Measurements from ENCODE around the gene MAPK4. TPM values are rescaled to one million over a fixed set of nuclear protein-coding genes. Genes with fewer than 3 reads are reported as not detected.

Gene MAPK4
- total and polyA plus RNA-seq, 9 donors, result 0.80 to 21.7 (median 3.4) TPM

DNA sequence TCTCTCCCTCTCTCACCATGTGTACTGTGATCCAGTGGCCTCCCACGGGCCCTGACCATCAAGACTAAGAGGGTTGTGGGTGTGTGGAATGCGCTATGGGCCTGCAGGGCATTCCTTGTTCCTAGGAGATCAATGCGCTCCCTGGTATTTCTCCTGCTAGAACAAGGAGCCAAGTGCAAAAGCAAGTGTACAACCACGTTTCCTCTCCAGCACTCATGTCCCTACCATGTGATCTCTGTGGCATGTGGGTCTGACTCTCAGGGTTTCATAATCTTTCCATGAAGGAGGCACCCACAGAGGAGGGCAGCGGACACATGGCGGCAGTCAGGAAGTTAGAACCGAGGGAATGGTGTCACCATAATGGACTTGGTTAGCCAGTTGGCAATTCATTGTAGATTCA, 91.4 kb downstream of the MAPK4 start:
- no peaks in the 10 kb centered on the region for H3K36me3 ChIP-seq
- H3K9me3 ChIP-seq, result no peaks in the 10 kb centered on the region
- WGBS, 3 donors, result 86 to 88% (median 86%) methylated on average over 7 of the region's 7 CpGs
- no peak overlapping the region for H3K4me3 ChIP-seq
- no peak for TF ChIP-seq CTCF (IDR thresholded peaks at IDR 0.05)
- no peak for TF ChIP-seq EP300 (IDR thresholded peaks at IDR 0.05)
- no peak for TF ChIP-seq POLR2A (IDR thresholded peaks at IDR 0.05)
- H3K27me3 ChIP-seq, result no peaks in the 10 kb centered on the region
- intact Hi-C loops (cut with DNase I), result loop anchor here in 1 of 4 donors (5.0 kb wide), 1 partner anchor 1361 kb away; no protein-coding TSS in a partner anchor
- no peak for DNase-seq
- peaks cover 7% of the 10 kb centered on the region for H3K4me1 ChIP-seq (ENCODE audit: insufficient read depth)
- H3K27ac ChIP-seq, result no peak overlapping the region

GRCh38 chr18:50653402-50654093, 93.7 kb downstream of the MAPK4 start:
- Histone ChIP-seq H3K4me1 (ENCODE audit: insufficient read depth) (peaks cover 7% of the 10 kb centered on the region), H3K4me3 (no peak overlapping the region), H3K9me3 (no peaks in the 10 kb centered on the region), H3K27me3 (no peaks in the 10 kb centered on the region), H3K36me3 (no peaks in the 10 kb centered on the region), H3K27ac (peak overlapping the region in 1 of 2 donors; percentile 70)
- 68 to 71% (median 68%) methylated on average over 11 of the region's 11 CpGs for WGBS, 3 donors
- no peak for TF ChIP-seq EP300 (IDR thresholded peaks at IDR 0.05)
- TF ChIP-seq POLR2A (IDR thresholded peaks at IDR 0.05), result no peak
- TF ChIP-seq CTCF (IDR thresholded peaks at IDR 0.05), result no peak
- intact Hi-C loops (cut with DNase I), result loop anchor here in 1 of 4 donors (5.0 kb wide), 1 partner anchor 1359 kb away; no protein-coding TSS in a partner anchor
- peak; percentile 44 to 78 (median 67) for DNase-seq

DNA sequence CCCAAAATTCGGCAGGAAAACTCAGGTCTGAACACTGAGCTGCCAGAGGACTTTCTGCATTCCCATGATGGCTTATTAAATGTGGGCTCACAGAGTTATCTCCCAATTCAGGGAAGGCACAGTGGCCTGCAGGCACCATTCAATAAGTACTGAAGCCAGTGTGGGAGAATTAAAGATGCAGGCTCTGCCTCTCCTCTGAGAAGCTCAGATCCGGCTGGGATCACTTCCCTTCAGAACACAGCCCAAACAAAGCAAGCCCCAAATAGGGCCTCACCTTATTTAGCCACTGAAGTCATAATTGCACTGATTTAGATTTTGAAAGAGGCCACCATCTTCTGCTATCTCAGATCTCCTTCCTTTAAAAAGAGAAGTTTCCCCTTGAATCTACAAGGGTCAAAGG, 94.3 kb downstream of the MAPK4 start:
- intact Hi-C loops (cut with DNase I), result loop anchor here in 1 of 4 donors (5.0 kb wide), 1 partner anchor 1358 kb away; no protein-coding TSS in a partner anchor
- TF ChIP-seq POLR2A (IDR thresholded peaks at IDR 0.05), result no peak
- TF ChIP-seq CTCF (IDR thresholded peaks at IDR 0.05), result no peak
- no peak for TF ChIP-seq EP300 (IDR thresholded peaks at IDR 0.05)
- H3K9me3 ChIP-seq, result no peaks in the 10 kb centered on the region
- DNase-seq, result no peak
- H3K27me3 ChIP-seq, result no peaks in the 10 kb centered on the region
- peaks cover 7% of the 10 kb centered on the region for H3K4me1 ChIP-seq (ENCODE audit: insufficient read depth)
- WGBS, 3 donors, result 59 to 69% (median 69%) methylated on average over 2 of the region's 2 CpGs
- H3K36me3 ChIP-seq, result no peaks in the 10 kb centered on the region
- H3K27ac ChIP-seq, result peak overlapping the region; percentile 70 to 71
- H3K4me3 ChIP-seq, result no peak overlapping the region

DNA sequence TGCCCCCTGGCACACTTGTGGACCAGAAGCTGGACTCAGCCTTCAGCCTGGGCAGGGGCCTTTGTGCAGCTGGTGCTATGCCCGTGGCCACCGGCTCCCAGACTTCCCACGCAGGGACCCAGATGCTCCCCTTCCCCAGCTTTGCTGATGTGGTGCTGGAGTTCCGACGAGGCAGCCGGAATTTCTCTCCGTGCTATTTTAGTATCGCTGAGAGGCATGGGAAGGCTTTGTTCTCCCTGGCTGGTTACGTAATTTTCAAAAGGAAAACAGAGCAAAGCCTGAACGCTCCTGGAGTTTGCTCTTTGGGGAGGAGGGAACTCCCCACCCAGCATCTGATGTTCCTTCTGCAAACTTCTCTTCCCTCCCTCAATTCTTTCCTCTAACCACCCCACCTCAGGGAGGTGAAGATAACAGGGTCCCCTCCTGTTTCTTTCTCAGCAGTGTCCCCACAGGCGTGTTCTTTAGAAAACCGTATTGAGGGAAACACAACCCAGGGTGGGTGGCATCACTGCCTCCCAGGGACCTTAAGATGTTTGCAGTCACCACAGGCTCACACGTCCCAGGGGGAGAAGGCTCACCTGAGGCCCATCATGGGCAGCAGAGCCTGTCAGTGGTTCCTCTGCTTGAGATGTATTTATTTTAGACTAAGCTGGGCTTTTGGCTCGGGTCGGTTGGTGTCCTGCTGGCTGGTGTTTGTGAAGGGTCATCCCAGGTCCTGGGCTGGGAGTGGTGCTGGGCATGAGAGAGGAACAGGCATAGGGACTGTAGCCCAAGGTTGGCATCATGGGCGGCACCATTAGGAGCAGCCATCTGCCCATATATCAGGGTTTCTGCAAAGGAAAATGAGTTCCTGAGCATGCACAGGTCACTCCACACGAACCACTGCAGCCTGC, 95.0 kb downstream of the MAPK4 start:
- peak; percentile 31 to 52 (median 45) for DNase-seq
- peak overlapping the region; percentile 70 to 71 for H3K27ac ChIP-seq
- no peak overlapping the region for H3K4me3 ChIP-seq
- H3K27me3 ChIP-seq, result no peaks in the 10 kb centered on the region
- no peaks in the 10 kb centered on the region for H3K9me3 ChIP-seq
- TF ChIP-seq CTCF (IDR thresholded peaks at IDR 0.05), result no peak
- no peak for TF ChIP-seq EP300 (IDR thresholded peaks at IDR 0.05)
- no peak for TF ChIP-seq POLR2A (IDR thresholded peaks at IDR 0.05)
- H3K4me1 ChIP-seq (ENCODE audit: insufficient read depth), result peaks cover 7% of the 10 kb centered on the region
- intact Hi-C loops (cut with DNase I), result loop anchor here in 1 of 4 donors (5.0 kb wide), 1 partner anchor 1357 kb away; no protein-coding TSS in a partner anchor
- no peaks in the 10 kb centered on the region for H3K36me3 ChIP-seq
- 46 to 50% (median 50%) methylated on average over 17 of the region's 17 CpGs for WGBS, 3 donors
